ENCODE results near the gene PIK3R4. TPM values are rescaled to one million over a fixed set of nuclear protein-coding genes. Genes with fewer than 3 reads are reported as not detected.

Gene PIK3R4
- total RNA-seq, 2 donors from 2014 or later, result 18.2 to 21.7 TPM

DNA sequence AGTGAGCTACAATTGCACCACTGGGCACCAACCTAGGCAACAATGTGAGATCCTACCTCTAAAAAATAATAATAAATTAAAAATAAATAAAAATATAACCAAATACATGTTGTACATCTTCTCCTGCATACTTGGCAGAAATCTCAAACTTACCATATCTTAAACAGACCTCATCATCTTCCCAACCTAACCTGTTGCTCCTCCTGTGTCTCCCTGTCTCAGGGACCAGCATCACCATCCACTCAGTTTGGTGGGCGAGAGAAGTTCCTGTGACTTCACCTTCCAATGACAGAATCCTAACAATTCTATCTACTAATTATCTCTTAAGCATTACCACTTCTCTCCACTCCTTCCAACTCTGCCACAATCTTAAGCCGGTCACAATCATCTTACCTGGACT is 3.3 kb downstream of the PIK3R4 start:
- no peak overlapping the region for H3K9ac ChIP-seq (ENCODE audit: low read depth in 2 of 2, low read length in 2 of 2)
- H3K4me3 ChIP-seq, result no peak overlapping the region
- no peaks in the 10 kb centered on the region for H3K4me1 ChIP-seq

DNA sequence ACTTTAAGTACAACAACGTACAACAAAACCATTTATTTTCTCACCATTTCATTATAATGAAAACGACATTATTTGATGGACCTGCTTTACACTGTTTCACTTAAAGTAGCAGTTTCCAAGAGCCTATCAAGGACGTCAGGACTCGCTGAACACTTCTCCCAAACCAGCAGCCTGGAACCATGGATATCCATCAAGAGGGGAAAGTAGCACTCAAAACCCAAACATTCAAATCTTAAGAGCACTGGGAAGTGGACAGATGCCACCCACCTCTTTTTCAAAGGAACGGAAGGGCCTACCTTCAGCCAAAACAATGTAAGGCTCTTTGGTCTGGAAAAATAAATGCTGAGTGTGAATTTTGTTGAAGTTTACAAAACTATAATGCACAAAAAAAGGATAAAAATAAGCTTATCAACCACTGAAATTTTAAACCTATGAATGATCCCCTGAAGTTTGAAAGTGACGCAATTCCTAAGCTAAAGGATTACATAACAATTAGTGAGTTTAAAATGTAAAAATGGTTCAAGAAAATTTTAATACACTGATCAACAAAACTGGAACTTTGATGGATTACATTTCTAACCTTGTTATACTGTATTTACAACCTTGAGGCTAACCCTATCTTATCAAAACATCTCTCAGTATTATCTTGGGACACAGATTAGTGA is 4.6 kb downstream of the PIK3R4 start:
- Histone ChIP-seq H3K4me3 (no peak overlapping the region), H3K27ac (no peak overlapping the region), H3K9ac (ENCODE audit: low read depth in 2 of 2, low read length in 2 of 2) (no peak overlapping the region), H3K4me1 (no peaks in the 10 kb centered on the region), H3K36me3 (no peaks in the 10 kb centered on the region), H3K27me3 (no peaks in the 10 kb centered on the region), H3K9me3 (no peaks in the 10 kb centered on the region)
- TF ChIP-seq CTCF (IDR thresholded peaks at IDR 0.05), result no peak
- intact Hi-C loops (cut with DNase I), result no loop called here
- DNase-seq, result no peak

More for the DNA sequence above, 3.3 kb downstream of the PIK3R4 start:
- Histone ChIP-seq H3K36me3 (no peaks in the 10 kb centered on the region), H3K9me3 (no peaks in the 10 kb centered on the region), H3K27ac (no peak overlapping the region), H3K27me3 (no peaks in the 10 kb centered on the region)
- TF ChIP-seq CTCF (IDR thresholded peaks at IDR 0.05), result no peak
- DNase-seq, result no peak
- intact Hi-C loops (cut with DNase I), result no loop called here

DNA sequence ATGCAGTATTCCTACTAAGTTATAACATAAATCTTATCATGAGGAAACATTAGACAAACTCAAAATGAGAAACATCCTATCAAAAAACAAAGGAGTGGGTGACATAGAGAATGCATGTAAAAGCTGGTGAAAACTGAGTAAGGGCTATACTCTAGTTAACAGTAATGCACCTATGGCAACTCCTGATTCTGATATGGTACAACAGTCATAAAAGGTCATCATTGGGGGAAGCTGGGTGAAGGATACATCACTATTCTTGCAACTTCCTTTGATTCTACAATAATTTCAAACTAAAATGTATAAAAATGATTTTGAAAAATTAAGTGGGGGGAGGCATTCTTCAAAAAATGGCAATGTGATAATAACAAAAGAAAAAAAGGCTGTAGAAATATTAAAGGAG is 6.8 kb downstream of the PIK3R4 start:
- intact Hi-C loops (cut with DNase I), result no loop called here
- Histone ChIP-seq H3K27ac (no peak overlapping the region), H3K4me3 (no peak overlapping the region), H3K9ac (ENCODE audit: low read depth in 2 of 2, low read length in 2 of 2) (no peak overlapping the region), H3K36me3 (no peaks in the 10 kb centered on the region), H3K27me3 (no peaks in the 10 kb centered on the region), H3K4me1 (no peaks in the 10 kb centered on the region), H3K9me3 (no peaks in the 10 kb centered on the region)
- DNase-seq, result no peak
- no peak for TF ChIP-seq CTCF (IDR thresholded peaks at IDR 0.05)

DNA sequence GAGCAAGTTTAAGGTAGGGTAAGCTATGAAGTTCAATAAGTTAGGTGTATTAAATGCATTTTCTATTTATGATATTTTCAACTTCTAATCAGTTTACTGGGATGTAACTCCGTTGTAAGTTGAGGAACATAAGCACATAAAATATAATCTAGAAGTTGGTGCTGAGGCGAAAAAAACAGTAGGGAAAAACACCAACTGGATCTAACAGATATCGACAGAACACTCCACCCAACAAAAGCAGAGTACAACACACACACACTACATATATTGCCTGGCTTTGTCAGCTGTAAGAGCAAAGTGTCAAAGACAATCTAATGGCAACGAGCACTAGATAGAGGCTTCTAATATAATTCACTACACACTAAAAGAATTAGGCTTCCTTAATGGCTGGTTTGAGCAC is 8.4 kb downstream of the PIK3R4 start:
- Histone ChIP-seq H3K9ac (ENCODE audit: low read depth in 2 of 2, low read length in 2 of 2) (no peak overlapping the region), H3K27me3 (no peaks in the 10 kb centered on the region), H3K27ac (no peak overlapping the region), H3K9me3 (no peaks in the 10 kb centered on the region), H3K4me1 (no peaks in the 10 kb centered on the region), H3K36me3 (no peaks in the 10 kb centered on the region), H3K4me3 (no peak overlapping the region)
- intact Hi-C loops (cut with DNase I), result no loop called here
- no peak for TF ChIP-seq CTCF (IDR thresholded peaks at IDR 0.05)
- no peak for DNase-seq

DNA sequence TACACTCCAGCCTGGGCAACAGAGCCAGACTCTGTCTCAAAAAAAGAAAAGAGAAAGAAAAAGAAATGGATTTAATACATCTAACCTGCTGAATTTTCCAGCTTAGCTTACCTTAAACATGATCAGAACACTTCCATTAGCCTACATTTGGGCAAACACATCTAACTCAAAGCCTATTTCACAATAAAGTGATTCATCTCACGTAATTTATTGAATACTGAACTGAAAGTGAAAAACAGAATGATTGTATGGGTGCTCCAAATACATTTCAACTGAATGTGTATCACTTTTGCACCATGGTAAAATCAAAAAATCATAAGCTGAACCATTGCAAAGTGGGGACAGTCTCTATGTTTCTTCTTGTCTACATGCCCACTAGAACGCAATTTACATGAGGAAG is 9.0 kb downstream of the PIK3R4 start:
- Histone ChIP-seq H3K9me3 (no peaks in the 10 kb centered on the region), H3K27ac (no peak overlapping the region), H3K4me3 (no peak overlapping the region), H3K27me3 (no peaks in the 10 kb centered on the region), H3K9ac (ENCODE audit: low read depth in 2 of 2, low read length in 2 of 2) (no peak overlapping the region), H3K36me3 (no peaks in the 10 kb centered on the region), H3K4me1 (no peaks in the 10 kb centered on the region)
- TF ChIP-seq CTCF (IDR thresholded peaks at IDR 0.05), result no peak
- DNase-seq, result no peak
- intact Hi-C loops (cut with DNase I), result no loop called here

All from colonic mucosa (tissue), 4 donors.